GM12892 (cell line): ENCODE data around the gene RGP1.

Source experiments
- POLR2AphosphoS5 ChIP-seq: IDR thresholded peaks from 2 replicates; pipeline ENCODE4 v1.6.1; 2011; ENCODE audit warnings: low read depth, low read length, control low read depth
- TAF1 ChIP-seq: IDR thresholded peaks from 2 replicates; pipeline ENCODE4 v1.6.1; 2011; ENCODE audit warnings: low read depth, mild to moderate bottlenecking, control low read depth, low read length, borderline replicate concordance

- TF ChIP-seq TAF1 (no peak), POLR2AphosphoS5 (no peak)
Measured at GRCh38 chr9:35766997-35767396, 17.9 kb downstream of the RGP1 start.
